Neural progenitor cell (in vitro differentiated cells): ENCODE data around the gene PLEKHJ1.

ENCODE experiments used
- EZH2 ChIP-seq: fragments of 200-600 bp; sonication (generic); IDR thresholded peaks from 2 replicates; pipeline ENCODE4 v1.6.1; 2017; ENCODE audit warnings: antibody characterized with exemption, mild to moderate bottlenecking, moderate library complexity
- EZH2phosphoT487 ChIP-seq: fragments of 200-600 bp; sonication (generic); IDR thresholded peaks from 2 replicates; pipeline ENCODE4 v1.6.1; 2017; ENCODE audit warnings: antibody characterized with exemption
- TF ChIP-seq, protein P1 (sequence below): fragments of 200-600 bp; sonication (generic); IDR thresholded peaks from 2 replicates; pipeline ENCODE4 v1.5.1; 2017; ENCODE audit warnings: antibody characterized with exemption, mild to moderate bottlenecking

- TF ChIP-seq, protein P1, sequence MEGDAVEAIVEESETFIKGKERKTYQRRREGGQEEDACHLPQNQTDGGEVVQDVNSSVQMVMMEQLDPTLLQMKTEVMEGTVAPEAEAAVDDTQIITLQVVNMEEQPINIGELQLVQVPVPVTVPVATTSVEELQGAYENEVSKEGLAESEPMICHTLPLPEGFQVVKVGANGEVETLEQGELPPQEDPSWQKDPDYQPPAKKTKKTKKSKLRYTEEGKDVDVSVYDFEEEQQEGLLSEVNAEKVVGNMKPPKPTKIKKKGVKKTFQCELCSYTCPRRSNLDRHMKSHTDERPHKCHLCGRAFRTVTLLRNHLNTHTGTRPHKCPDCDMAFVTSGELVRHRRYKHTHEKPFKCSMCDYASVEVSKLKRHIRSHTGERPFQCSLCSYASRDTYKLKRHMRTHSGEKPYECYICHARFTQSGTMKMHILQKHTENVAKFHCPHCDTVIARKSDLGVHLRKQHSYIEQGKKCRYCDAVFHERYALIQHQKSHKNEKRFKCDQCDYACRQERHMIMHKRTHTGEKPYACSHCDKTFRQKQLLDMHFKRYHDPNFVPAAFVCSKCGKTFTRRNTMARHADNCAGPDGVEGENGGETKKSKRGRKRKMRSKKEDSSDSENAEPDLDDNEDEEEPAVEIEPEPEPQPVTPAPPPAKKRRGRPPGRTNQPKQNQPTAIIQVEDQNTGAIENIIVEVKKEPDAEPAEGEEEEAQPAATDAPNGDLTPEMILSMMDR, result no peak
- TF ChIP-seq EZH2phosphoT487, result no peak
- TF ChIP-seq EZH2, result no peak
Measured at GRCh38 chr19:2188708-2189385, 47.3 kb downstream of the PLEKHJ1 start.
